ENCODE data around the gene ORC2.

ORC2 gene

DNA sequence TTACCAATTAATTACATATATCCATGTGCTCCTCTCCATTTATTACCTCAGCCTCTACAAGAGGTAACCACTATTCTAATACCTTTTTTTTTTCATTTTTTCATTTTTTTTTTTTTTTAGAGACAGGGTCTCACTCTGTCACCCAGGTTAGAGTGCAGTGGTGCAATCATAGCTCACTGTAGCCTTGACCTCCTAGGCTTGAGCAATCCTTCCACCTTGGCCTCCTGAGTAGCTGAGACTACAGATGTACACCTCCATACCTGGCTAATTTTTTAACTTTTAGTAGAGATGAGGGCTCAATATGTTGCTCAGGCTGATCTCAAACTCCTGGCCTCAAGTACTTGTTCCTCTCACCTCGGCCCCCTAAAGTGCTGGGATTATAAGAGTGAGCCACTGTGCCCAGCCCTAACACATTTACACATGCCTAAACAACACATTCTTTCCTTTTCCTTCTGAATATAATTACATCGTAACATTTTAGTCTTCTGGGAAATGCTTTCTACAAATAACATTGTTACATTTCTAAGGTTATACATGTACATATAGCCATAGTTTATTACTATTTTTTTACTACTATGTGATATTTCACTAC is 85.1 kb downstream of the ORC2 start:
- no peak for TF ChIP-seq CTCF (IDR thresholded peaks at IDR 0.05)
- peaks cover 46 to 96% (median 68%) of the 10 kb centered on the region in 3 donors for H3K36me3 ChIP-seq
- intact Hi-C loops (cut with DNase I; ENCODE audit: low total_unique reads), result no loop called here

DNA sequence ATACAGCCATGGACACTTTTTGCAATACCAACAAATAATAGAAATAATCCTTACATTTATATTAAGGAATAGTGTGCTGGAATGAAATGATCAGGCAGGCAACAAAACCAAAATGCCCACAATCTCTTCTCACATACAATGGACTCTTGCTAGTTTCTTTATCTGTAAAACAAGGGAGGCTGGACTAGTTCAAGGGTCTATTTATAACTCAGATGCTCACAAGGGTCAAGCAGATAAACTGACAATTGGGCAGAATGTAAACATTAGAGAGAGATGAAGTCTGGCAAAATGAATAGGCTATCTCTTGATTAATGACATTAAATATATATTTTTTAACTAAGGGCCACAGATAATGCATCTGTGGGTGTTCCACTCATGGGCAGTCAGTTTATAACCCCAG is 86.0 kb downstream of the ORC2 start:
- Histone ChIP-seq H3K9me3 (no peaks in the 10 kb centered on the region), H3K27me3 (no peaks in the 10 kb centered on the region), H3K36me3 (peaks cover 46 to 96% (median 62%) of the 10 kb centered on the region in 3 donors), H3K27ac (no peak overlapping the region), H3K4me3 (no peak overlapping the region), H3K4me1 (no peaks in the 10 kb centered on the region)
- no peak for TF ChIP-seq CTCF (IDR thresholded peaks at IDR 0.05)
- intact Hi-C loops (cut with DNase I; ENCODE audit: low total_unique reads), result no loop called here
- DNase-seq, result no peak

More for the DNA sequence above, 85.1 kb downstream of the ORC2 start:
- H3K9me3 ChIP-seq, result no peaks in the 10 kb centered on the region
- H3K4me3 ChIP-seq, result no peak overlapping the region
- H3K27ac ChIP-seq, result no peak overlapping the region
- no peak for DNase-seq
- no peaks in the 10 kb centered on the region for H3K27me3 ChIP-seq
- H3K4me1 ChIP-seq, result no peaks in the 10 kb centered on the region

GRCh38 chr2:200873560-200873959 is 89.9 kb downstream of the ORC2 start:
- intact Hi-C loops (cut with DNase I; ENCODE audit: low total_unique reads), result no loop called here
- H3K4me3 ChIP-seq, result no peak overlapping the region
- peaks cover 30 to 78% (median 33%) of the 10 kb centered on the region in 3 donors for H3K36me3 ChIP-seq

GRCh38 chr2:200871151-200871550 is 92.3 kb downstream of the ORC2 start:
- H3K4me3 ChIP-seq, result no peak overlapping the region
- H3K4me1 ChIP-seq, result peaks cover 0 to 12% (median 3%) of the 10 kb centered on the region in 4 donors
- intact Hi-C loops (cut with DNase I; ENCODE audit: low total_unique reads), result no loop called here
- DNase-seq, result no peak
- H3K36me3 ChIP-seq, result peaks cover 17 to 56% (median 20%) of the 10 kb centered on the region in 3 donors
- H3K27ac ChIP-seq, result no peak overlapping the region
- no peak for TF ChIP-seq CTCF (IDR thresholded peaks at IDR 0.05)
- H3K27me3 ChIP-seq, result no peaks in the 10 kb centered on the region
- H3K9me3 ChIP-seq, result no peaks in the 10 kb centered on the region

More at GRCh38 chr2:200873560-200873959, 89.9 kb downstream of the ORC2 start:
- no peak for DNase-seq
- H3K27ac ChIP-seq, result no peak overlapping the region
- H3K4me1 ChIP-seq, result no peaks in the 10 kb centered on the region
- no peaks in the 10 kb centered on the region for H3K27me3 ChIP-seq
- no peak for TF ChIP-seq CTCF (IDR thresholded peaks at IDR 0.05)
- H3K9me3 ChIP-seq, result no peaks in the 10 kb centered on the region

DNA sequence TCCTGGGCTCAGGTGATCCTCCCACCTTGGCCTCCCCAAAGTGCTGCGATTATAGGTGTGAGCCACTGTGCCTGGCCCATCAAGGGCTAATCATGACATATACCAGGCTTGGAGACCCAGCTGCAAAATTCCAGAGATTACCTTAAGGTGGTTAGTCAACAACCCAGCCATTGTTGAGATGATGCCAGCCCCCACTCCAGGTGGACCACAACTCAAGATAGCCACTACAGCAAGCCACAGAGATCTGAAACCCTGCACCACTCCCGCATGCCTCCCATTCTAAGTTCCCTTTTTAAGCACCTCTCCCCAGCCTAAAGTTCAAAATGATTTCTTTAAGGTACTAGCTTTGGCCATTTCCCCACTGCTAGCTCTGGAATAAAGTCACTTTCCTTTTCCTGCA is 94.4 kb downstream of the ORC2 start:
- Histone ChIP-seq H3K9me3 (no peaks in the 10 kb centered on the region), H3K4me1 (peaks cover 0 to 20% (median 8%) of the 10 kb centered on the region in 4 donors), H3K27me3 (no peaks in the 10 kb centered on the region), H3K27ac (no peak overlapping the region), H3K4me3 (no peak overlapping the region), H3K36me3 (peaks cover 5 to 36% (median 8%) of the 10 kb centered on the region in 3 donors)
- TF ChIP-seq CTCF (IDR thresholded peaks at IDR 0.05), result no peak
- intact Hi-C loops (cut with DNase I; ENCODE audit: low total_unique reads), result no loop called here
- no peak for DNase-seq

Data from tibial artery (tissue), 4 donors.